Panc1 (cell line): Measurements from ENCODE around the gene NYAP2.

ENCODE experiments used
- POLR2AphosphoS5 ChIP-seq: IDR thresholded peaks from 2 replicates; pipeline ENCODE4 v1.6.1; 2012; ENCODE audit warnings: mild to moderate bottlenecking, low read depth, low read length, moderate library complexity
- TF ChIP-seq, protein P1 (sequence below): fragments of 450-650 bp; IDR thresholded peaks from 2 replicates; pipeline ENCODE4 v1.5.1; 2017; ENCODE audit warnings: mild to moderate bottlenecking
- TF ChIP-seq, protein P2 (sequence below), 2 experiments: IDR thresholded peaks; 2 replicates each; pipeline ENCODE4 v1.6.1; 2011 to 2012; ENCODE audit warnings: low read depth in 2 of 2, control low read depth in 1 of 2, low read length in 1 of 2, mild to moderate bottlenecking in 1 of 2, moderate library complexity in 1 of 2; ENCODE audit not compliant: insufficient read depth in 1 of 2

DNA sequence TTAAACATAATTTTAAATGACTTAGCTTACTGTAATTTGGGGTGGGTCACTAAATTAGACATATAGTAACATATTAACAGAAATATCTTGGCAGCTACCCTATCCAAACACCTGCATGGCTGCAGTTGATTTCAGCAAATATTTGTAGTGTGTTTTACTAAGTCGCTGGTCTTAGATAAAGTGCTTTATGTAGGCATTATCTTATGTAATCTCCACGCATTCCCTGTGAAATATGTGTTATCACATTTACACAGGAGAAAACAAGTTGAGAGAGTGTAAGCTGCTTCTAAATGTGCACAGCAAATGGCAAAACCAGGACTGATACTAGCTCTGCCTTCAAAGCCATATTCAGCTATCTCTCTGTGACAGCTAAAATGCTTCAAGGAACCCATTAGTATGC lies 72.0 kb downstream of the NYAP2 start:
- no peak for TF ChIP-seq POLR2AphosphoS5
- TF ChIP-seq, protein P1, sequence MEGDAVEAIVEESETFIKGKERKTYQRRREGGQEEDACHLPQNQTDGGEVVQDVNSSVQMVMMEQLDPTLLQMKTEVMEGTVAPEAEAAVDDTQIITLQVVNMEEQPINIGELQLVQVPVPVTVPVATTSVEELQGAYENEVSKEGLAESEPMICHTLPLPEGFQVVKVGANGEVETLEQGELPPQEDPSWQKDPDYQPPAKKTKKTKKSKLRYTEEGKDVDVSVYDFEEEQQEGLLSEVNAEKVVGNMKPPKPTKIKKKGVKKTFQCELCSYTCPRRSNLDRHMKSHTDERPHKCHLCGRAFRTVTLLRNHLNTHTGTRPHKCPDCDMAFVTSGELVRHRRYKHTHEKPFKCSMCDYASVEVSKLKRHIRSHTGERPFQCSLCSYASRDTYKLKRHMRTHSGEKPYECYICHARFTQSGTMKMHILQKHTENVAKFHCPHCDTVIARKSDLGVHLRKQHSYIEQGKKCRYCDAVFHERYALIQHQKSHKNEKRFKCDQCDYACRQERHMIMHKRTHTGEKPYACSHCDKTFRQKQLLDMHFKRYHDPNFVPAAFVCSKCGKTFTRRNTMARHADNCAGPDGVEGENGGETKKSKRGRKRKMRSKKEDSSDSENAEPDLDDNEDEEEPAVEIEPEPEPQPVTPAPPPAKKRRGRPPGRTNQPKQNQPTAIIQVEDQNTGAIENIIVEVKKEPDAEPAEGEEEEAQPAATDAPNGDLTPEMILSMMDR: no peak
- TF ChIP-seq, protein P2, sequence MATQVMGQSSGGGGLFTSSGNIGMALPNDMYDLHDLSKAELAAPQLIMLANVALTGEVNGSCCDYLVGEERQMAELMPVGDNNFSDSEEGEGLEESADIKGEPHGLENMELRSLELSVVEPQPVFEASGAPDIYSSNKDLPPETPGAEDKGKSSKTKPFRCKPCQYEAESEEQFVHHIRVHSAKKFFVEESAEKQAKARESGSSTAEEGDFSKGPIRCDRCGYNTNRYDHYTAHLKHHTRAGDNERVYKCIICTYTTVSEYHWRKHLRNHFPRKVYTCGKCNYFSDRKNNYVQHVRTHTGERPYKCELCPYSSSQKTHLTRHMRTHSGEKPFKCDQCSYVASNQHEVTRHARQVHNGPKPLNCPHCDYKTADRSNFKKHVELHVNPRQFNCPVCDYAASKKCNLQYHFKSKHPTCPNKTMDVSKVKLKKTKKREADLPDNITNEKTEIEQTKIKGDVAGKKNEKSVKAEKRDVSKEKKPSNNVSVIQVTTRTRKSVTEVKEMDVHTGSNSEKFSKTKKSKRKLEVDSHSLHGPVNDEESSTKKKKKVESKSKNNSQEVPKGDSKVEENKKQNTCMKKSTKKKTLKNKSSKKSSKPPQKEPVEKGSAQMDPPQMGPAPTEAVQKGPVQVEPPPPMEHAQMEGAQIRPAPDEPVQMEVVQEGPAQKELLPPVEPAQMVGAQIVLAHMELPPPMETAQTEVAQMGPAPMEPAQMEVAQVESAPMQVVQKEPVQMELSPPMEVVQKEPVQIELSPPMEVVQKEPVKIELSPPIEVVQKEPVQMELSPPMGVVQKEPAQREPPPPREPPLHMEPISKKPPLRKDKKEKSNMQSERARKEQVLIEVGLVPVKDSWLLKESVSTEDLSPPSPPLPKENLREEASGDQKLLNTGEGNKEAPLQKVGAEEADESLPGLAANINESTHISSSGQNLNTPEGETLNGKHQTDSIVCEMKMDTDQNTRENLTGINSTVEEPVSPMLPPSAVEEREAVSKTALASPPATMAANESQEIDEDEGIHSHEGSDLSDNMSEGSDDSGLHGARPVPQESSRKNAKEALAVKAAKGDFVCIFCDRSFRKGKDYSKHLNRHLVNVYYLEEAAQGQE (IDR thresholded peaks at IDR 0.05; ENCODE audit: insufficient read depth in 1 of 2, low read depth in 2 of 2, low read length in 1 of 2): no peak
